ENCODE results near the gene CAPG. TPM values are rescaled to one million over a fixed set of nuclear protein-coding genes. Genes with fewer than 3 reads are reported as not detected.
A peak's percentile ranks its signal among the peaks of the same experiment; 100 is the strongest.

Gene CAPG
- total and polyA plus RNA-seq, 9 of the 15 experiments (the other 6 are each of a cell fraction or from before 2014, with no cell fraction given): 10.6 to 90.4 (median 56.0) TPM

GRCh38 chr2:85423525-85423924, 13.4 kb upstream of the CAPG start (continued):
- TF ChIP-seq CTBP1 (IDR thresholded peaks at IDR 0.05; ENCODE audit: borderline replicate concordance): 0 out of 2 replicates have a peak, but pooled peaks have one; percentile 22
- TF ChIP-seq KDM1A (IDR thresholded peaks at IDR 0.05): peak in 1 of 2 experiments; percentile 16; a peak in 1 of 4 replicates
- TF ChIP-seq, protein P1, sequence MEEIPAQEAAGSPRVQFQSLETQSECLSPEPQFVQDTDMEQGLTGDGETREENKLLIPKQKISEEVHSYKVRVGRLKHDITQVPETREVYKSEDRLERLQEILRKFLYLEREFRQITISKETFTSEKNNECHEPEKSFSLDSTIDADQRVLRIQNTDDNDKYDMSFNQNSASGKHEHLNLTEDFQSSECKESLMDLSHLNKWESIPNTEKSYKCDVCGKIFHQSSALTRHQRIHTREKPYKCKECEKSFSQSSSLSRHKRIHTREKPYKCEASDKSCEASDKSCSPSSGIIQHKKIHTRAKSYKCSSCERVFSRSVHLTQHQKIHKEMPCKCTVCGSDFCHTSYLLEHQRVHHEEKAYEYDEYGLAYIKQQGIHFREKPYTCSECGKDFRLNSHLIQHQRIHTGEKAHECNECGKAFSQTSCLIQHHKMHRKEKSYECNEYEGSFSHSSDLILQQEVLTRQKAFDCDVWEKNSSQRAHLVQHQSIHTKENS (CRISPR knock-in tag; IDR thresholded peaks at IDR 0.05): no peak
- TF ChIP-seq RBM39 (optimal IDR thresholded peaks at IDR 0.05; ENCODE audit: low read depth, low read length): no peak
- TF ChIP-seq BCL6 (CRISPR knock-in tag; IDR thresholded peaks at IDR 0.05): no peak
- TF ChIP-seq, protein P2, sequence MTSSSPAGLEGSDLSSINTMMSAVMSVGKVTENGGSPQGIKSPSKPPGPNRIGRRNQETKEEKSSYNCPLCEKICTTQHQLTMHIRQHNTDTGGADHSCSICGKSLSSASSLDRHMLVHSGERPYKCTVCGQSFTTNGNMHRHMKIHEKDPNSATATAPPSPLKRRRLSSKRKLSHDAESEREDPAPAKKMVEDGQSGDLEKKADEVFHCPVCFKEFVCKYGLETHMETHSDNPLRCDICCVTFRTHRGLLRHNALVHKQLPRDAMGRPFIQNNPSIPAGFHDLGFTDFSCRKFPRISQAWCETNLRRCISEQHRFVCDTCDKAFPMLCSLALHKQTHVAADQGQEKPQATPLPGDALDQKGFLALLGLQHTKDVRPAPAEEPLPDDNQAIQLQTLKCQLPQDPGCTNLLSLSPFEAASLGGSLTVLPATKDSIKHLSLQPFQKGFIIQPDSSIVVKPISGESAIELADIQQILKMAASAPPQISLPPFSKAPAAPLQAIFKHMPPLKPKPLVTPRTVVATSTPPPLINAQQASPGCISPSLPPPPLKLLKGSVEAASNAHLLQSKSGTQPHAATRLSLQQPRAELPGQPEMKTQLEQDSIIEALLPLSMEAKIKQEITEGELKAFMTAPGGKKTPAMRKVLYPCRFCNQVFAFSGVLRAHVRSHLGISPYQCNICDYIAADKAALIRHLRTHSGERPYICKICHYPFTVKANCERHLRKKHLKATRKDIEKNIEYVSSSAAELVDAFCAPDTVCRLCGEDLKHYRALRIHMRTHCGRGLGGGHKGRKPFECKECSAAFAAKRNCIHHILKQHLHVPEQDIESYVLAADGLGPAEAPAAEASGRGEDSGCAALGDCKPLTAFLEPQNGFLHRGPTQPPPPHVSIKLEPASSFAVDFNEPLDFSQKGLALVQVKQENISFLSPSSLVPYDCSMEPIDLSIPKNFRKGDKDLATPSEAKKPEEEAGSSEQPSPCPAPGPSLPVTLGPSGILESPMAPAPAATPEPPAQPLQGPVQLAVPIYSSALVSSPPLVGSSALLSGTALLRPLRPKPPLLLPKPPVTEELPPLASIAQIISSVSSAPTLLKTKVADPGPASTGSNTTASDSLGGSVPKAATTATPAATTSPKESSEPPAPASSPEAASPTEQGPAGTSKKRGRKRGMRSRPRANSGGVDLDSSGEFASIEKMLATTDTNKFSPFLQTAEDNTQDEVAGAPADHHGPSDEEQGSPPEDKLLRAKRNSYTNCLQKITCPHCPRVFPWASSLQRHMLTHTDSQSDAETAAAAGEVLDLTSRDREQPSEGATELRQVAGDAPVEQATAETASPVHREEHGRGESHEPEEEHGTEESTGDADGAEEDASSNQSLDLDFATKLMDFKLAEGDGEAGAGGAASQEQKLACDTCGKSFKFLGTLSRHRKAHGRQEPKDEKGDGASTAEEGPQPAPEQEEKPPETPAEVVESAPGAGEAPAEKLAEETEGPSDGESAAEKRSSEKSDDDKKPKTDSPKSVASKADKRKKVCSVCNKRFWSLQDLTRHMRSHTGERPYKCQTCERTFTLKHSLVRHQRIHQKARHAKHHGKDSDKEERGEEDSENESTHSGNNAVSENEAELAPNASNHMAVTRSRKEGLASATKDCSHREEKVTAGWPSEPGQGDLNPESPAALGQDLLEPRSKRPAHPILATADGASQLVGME (CRISPR knock-in tag; IDR thresholded peaks at IDR 0.05): peak; percentile 49; the same call in 1 of the 2 replicates
- TF ChIP-seq, protein P3, sequence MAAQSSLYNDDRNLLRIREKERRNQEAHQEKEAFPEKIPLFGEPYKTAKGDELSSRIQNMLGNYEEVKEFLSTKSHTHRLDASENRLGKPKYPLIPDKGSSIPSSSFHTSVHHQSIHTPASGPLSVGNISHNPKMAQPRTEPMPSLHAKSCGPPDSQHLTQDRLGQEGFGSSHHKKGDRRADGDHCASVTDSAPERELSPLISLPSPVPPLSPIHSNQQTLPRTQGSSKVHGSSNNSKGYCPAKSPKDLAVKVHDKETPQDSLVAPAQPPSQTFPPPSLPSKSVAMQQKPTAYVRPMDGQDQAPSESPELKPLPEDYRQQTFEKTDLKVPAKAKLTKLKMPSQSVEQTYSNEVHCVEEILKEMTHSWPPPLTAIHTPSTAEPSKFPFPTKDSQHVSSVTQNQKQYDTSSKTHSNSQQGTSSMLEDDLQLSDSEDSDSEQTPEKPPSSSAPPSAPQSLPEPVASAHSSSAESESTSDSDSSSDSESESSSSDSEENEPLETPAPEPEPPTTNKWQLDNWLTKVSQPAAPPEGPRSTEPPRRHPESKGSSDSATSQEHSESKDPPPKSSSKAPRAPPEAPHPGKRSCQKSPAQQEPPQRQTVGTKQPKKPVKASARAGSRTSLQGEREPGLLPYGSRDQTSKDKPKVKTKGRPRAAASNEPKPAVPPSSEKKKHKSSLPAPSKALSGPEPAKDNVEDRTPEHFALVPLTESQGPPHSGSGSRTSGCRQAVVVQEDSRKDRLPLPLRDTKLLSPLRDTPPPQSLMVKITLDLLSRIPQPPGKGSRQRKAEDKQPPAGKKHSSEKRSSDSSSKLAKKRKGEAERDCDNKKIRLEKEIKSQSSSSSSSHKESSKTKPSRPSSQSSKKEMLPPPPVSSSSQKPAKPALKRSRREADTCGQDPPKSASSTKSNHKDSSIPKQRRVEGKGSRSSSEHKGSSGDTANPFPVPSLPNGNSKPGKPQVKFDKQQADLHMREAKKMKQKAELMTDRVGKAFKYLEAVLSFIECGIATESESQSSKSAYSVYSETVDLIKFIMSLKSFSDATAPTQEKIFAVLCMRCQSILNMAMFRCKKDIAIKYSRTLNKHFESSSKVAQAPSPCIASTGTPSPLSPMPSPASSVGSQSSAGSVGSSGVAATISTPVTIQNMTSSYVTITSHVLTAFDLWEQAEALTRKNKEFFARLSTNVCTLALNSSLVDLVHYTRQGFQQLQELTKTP (IDR thresholded peaks at IDR 0.05; ENCODE audit: low read depth in 1 of 2, partially characterized antibody in 2 of 2): no peak
